Chondrocyte (in vitro differentiated cells): ENCODE data around the gene PTGES3. TPM values are rescaled to one million over a fixed set of nuclear protein-coding genes. Genes with fewer than 3 reads are reported as not detected.
A peak's percentile ranks its signal among the peaks of the same experiment; 100 is the strongest.

Source experiments
- DNase-seq: peaks from one replicate; pipeline ENCODE4 v3.0.0; 2021; ENCODE audit warnings: mixed read lengths, low spot score
- H3K27ac Mint-ChIP-seq: one replicate; pipeline ENCODE4 v1.8.0; 2021; ENCODE audit warnings: mild to moderate bottlenecking, moderate library complexity, mixed read lengths; ENCODE audit not compliant: unreplicated experiment
- H3K27me3 Mint-ChIP-seq: 2 replicates; pipeline ENCODE4 v1.8.0; 2021; ENCODE audit warnings: low read depth, mixed read lengths
- H3K36me3 Mint-ChIP-seq: 2 replicates; pipeline ENCODE4 v1.8.0; 2021; ENCODE audit warnings: low read depth, mixed read lengths
- H3K4me1 Mint-ChIP-seq: 2 replicates; pipeline ENCODE4 v1.8.0; 2021; ENCODE audit warnings: low read depth, mild to moderate bottlenecking, mixed read lengths
- H3K4me3 Mint-ChIP-seq: one replicate; pipeline ENCODE4 v1.8.0; 2021; ENCODE audit warnings: mild to moderate bottlenecking, moderate library complexity, mixed read lengths; ENCODE audit not compliant: unreplicated experiment
- H3K9me3 Mint-ChIP-seq: 2 replicates; pipeline ENCODE4 v1.8.0; 2021; ENCODE audit warnings: low read depth, mixed read lengths
- total RNA-seq: library from RNA; stranded (reverse); gene quantifications from 3 replicates; pipeline ENCODE4 v1.2.1, GENCODE V29; 2021
- TF ChIP-seq, protein P1 (sequence below): fragments of 200-600 bp; sonication (generic); IDR thresholded peaks from 2 replicates; pipeline ENCODE4 v1.5.0; 2021; ENCODE audit warnings: antibody characterized with exemption, mild to moderate bottlenecking, moderate library complexity

PTGES3 gene
- total RNA-seq, 1 donor from 2014 or later: 127 TPM

- peaks cover 66% of the 10 kb centered on the region for H3K4me1 Mint-ChIP-seq
- H3K36me3 Mint-ChIP-seq: no peaks in the 10 kb centered on the region
- no peak for DNase-seq
- no peaks in the 10 kb centered on the region for H3K27me3 Mint-ChIP-seq
- H3K9me3 Mint-ChIP-seq: no peaks in the 10 kb centered on the region
- TF ChIP-seq, protein P1, sequence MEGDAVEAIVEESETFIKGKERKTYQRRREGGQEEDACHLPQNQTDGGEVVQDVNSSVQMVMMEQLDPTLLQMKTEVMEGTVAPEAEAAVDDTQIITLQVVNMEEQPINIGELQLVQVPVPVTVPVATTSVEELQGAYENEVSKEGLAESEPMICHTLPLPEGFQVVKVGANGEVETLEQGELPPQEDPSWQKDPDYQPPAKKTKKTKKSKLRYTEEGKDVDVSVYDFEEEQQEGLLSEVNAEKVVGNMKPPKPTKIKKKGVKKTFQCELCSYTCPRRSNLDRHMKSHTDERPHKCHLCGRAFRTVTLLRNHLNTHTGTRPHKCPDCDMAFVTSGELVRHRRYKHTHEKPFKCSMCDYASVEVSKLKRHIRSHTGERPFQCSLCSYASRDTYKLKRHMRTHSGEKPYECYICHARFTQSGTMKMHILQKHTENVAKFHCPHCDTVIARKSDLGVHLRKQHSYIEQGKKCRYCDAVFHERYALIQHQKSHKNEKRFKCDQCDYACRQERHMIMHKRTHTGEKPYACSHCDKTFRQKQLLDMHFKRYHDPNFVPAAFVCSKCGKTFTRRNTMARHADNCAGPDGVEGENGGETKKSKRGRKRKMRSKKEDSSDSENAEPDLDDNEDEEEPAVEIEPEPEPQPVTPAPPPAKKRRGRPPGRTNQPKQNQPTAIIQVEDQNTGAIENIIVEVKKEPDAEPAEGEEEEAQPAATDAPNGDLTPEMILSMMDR: no peak
- peak overlapping the region; percentile 97 for H3K27ac Mint-ChIP-seq
- H3K4me3 Mint-ChIP-seq: peak overlapping the region; percentile 94
These were observed 56.0 kb downstream of the PTGES3 start for GRCh38 chr12:56631790-56632700.

DNA sequence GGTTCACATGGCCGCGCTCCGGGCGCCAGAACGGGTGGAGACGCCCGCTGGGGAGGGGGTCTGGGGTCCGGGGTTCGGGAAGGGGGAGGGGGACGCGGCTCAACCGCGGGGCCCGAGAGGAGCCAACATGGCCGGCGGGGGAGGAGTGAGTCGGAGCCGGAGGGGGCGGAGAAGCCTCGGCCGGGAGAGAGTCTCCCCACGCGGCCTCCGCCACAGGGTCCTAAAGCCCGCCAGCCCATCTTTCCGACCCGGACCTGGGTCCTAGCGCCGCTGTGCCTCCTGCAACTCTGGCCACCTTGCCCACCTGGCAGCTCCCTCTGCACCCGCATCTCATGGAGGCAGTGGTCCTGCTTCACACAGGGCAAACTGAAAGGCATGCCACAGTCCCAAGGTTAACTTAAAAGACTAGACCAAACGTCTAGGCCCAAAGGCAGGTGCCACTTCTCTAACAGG is 57.9 kb downstream of the PTGES3 start, which contains the start of gene BAZ2A:
BAZ2A (minus strand) TSS at position 147 of the 453 bp plus-strand sequence. CDS start 12,796 bp downstream, outside the sequence.
- peak; percentile 97 for DNase-seq
- Mint-ChIP-seq H3K4me3 (peak within 1 kb of the TSS; percentile 97), H3K27ac (peak within 1 kb of the TSS; percentile 97), H3K27me3 (no peaks in the 10 kb centered on the region), H3K9me3 (no peaks in the 10 kb centered on the region), H3K36me3 (no peaks in the 10 kb centered on the region), H3K4me1 (peaks cover 58% of the 10 kb centered on the region)
- TF ChIP-seq, protein P1: no peak

DNA sequence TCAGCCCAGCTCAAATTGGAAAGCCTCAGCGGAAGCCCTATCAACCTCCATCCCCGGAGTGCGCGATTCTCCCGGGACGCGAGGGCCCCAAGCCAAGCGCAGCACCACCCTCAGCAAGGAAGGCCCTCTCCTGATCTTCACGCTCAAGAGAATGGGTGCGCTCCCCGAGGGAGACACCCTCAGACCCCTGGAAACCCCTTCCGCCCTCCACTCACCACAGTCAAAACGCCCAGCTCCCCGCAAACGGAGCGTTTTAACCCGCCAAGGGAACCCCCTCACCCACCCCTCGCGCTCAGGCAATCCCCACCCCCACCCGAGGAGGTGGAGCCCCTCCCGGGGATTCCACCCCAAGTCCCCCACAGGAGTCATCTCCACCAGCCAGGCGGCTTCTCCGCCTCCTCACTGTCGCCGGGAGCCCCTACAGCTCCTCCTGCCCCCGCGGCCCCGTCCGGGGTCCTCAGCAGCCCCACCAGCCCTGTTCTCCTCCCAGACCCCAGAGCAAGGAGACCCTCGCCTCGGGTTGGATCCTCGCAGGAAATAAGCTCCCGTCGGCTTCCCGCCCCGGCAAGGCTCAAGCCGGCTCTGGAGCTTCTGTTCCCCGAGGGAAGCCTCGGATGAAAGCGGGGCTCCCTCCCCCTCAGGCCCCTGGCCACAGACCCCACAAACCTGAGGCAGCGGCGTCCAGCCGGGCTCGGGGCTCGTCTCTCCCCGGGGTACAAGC is 58.5 kb downstream of the PTGES3 start:
- Mint-ChIP-seq H3K4me3 (peak overlapping the region; percentile 97), H3K9me3 (no peaks in the 10 kb centered on the region), H3K27me3 (no peaks in the 10 kb centered on the region), H3K36me3 (no peaks in the 10 kb centered on the region), H3K27ac (peak overlapping the region; percentile 97), H3K4me1 (peaks cover 59% of the 10 kb centered on the region)
- no peak for DNase-seq
- TF ChIP-seq, protein P1: no peak

- H3K4me3 Mint-ChIP-seq: peak overlapping the region; percentile 97
- DNase-seq: no peak
- no peaks in the 10 kb centered on the region for H3K27me3 Mint-ChIP-seq
- H3K9me3 Mint-ChIP-seq: no peaks in the 10 kb centered on the region
- H3K4me1 Mint-ChIP-seq: peaks cover 59% of the 10 kb centered on the region
- H3K27ac Mint-ChIP-seq: peak overlapping the region; percentile 97
- H3K36me3 Mint-ChIP-seq: no peaks in the 10 kb centered on the region
- TF ChIP-seq, protein P1: no peak
These were observed 59.2 kb downstream of the PTGES3 start for GRCh38 chr12:56628671-56629458.
